Measurements from ENCODE around the gene ABHD6.

- TF ChIP-seq CTCF (IDR thresholded peaks at IDR 0.05) (no peak), POLR2AphosphoS5 (IDR thresholded peaks at IDR 0.05; ENCODE audit: low read depth, low read length) (no peak), TCF7L2 (IDR thresholded peaks at IDR 0.05; ENCODE audit: low read depth, low read length) (no peak), REST (IDR thresholded peaks at IDR 0.05; ENCODE audit: insufficient read depth in 1 of 2, low read depth in 2 of 2, low read length in 1 of 2) (no peak), SIN3A (IDR thresholded peaks at IDR 0.05; ENCODE audit: borderline replicate concordance, insufficient read depth, low read depth, low read length) (no peak)
These were observed 58.7 kb downstream of the ABHD6 start for GRCh38 chr3:58296269-58296668.

Data from Panc1 (cell line).